ENCODE data around the gene NPAS3. TPM values are rescaled to one million over a fixed set of nuclear protein-coding genes. Genes with fewer than 3 reads are reported as not detected.

The NPAS3 gene
- total and polyA plus RNA-seq, 2 of the 8 experiments (the other 6 are each of a cell fraction or from before 2014, with no cell fraction given): 0.11 to 0.60 TPM

- TF ChIP-seq ATF2 (IDR thresholded peaks at IDR 0.05; ENCODE audit: low read length): no peak
These were observed 788.9 kb downstream of the NPAS3 start (continued) for GRCh38 chr14:33727606-33728005.

Data from H1 (cell line).